Measurements from ENCODE around the gene FAM227A.

- TF ChIP-seq CTCF (IDR thresholded peaks at IDR 0.05; ENCODE audit: extremely low read depth in 1 of 2, insufficient read depth in 1 of 2, low read depth in 1 of 2, low read length in 2 of 2) (no peak), EZH2 (IDR thresholded peaks at IDR 0.05; ENCODE audit: borderline replicate concordance, low read depth, low read length, severe bottlenecking) (no peak), POLR2A (IDR thresholded peaks at IDR 0.05; ENCODE audit: low read depth, low read length) (no peak), POLR2AphosphoS5 (IDR thresholded peaks at IDR 0.05; ENCODE audit: insufficient read depth, low read depth, low read length) (peak; percentile 60), JUN (IDR thresholded peaks at IDR 0.05; ENCODE audit: borderline replicate concordance, insufficient read depth, insufficient read length, low read depth) (peak; percentile 28), MYC (IDR thresholded peaks at IDR 0.05; ENCODE audit: low read depth, low read length) (no peak)
Observed at GRCh38 chr22:38694049-38694448, 37.9 kb upstream of the FAM227A start.

All from endothelial cell of umbilical vein (primary cell).